PC-3 (cell line): ENCODE measurements around the gene COPS6. TPM values are rescaled to one million over a fixed set of nuclear protein-coding genes. Genes with fewer than 3 reads are reported as not detected.

Experiments
- ATAC-seq: fragments of 200-7000 bp; cut with Tn5 transposase; 2 replicates; pipeline ENCODE4 v1.9.1; 2020; ENCODE audit warnings: mild to moderate bottlenecking, moderate library complexity
- BruUV-seq: library from RNA; stranded (reverse); fragments of 400-500 nt; replicated peaks from 2 replicates; lab custom pipeline; 2021; lab: Mats Ljungman, UMichigan
- CTCF ChIA-PET: fragments of 300-600 bp; sonication (Branson Sonifier 250); formaldehyde crosslinking; loops from one replicate; lab custom pipeline; 2022; ENCODE audit warnings: antibody characterized with exemption; lab: Charles Lee
- POLR2A ChIA-PET: fragments of 300-600 bp; sonication (Branson Sonifier 250); formaldehyde crosslinking; loops from one replicate; lab custom pipeline; 2022; ENCODE audit warnings: antibody characterized with exemption; ENCODE audit not compliant: unreplicated experiment; lab: Charles Lee
- DNase-seq: peaks from one replicate; pipeline ENCODE4 v3.0.0-alpha.2; 2015
- H2AFZ ChIP-seq: fragments of 300-600 bp; sonication (generic); 2 replicates; pipeline ENCODE4 v1.6.0; 2016; ENCODE audit warnings: antibody characterized with exemption, low read length
- H3F3A ChIP-seq: fragments of 300-600 bp; sonication (generic); one replicate; pipeline ENCODE4 v1.6.0; 2017; ENCODE audit warnings: antibody characterized with exemption, low read length, control low read depth, mild to moderate bottlenecking; ENCODE audit not compliant: unreplicated experiment
- H3K27ac ChIP-seq: fragments of 300-600 bp; sonication (generic); 2 replicates; pipeline ENCODE4 v1.5.1; 2016; ENCODE audit warnings: mild to moderate bottlenecking, low read length
- H3K27me3 ChIP-seq: fragments of 300-600 bp; sonication (generic); 2 replicates; pipeline ENCODE4 v1.6.1; 2016; ENCODE audit warnings: low read length, mixed read lengths
- H3K36me3 ChIP-seq: fragments of 300-600 bp; sonication (generic); 2 replicates; pipeline ENCODE4 v1.6.1; 2016; ENCODE audit warnings: low read depth, mixed run types, low read length, mixed read lengths
- H3K4me1 ChIP-seq: fragments of 300-600 bp; sonication (generic); 2 replicates; pipeline ENCODE4 v1.5.1; 2016; ENCODE audit warnings: low read length; ENCODE audit not compliant: insufficient read depth
- H3K4me2 ChIP-seq: fragments of 300-600 bp; sonication (generic); 2 replicates; pipeline ENCODE4 v1.6.0; 2016; ENCODE audit warnings: low read length
- H3K4me3 ChIP-seq: fragments of 300-600 bp; sonication (generic); 2 replicates; pipeline ENCODE4 v1.5.1; 2016; ENCODE audit warnings: mild to moderate bottlenecking, low read length, mixed read lengths
- H3K79me2 ChIP-seq: fragments of 300-600 bp; sonication (generic); 2 replicates; pipeline ENCODE4 v1.6.1; 2017; ENCODE audit warnings: low read length, mixed read lengths
- H3K9ac ChIP-seq: fragments of 300-600 bp; sonication (generic); 2 replicates; pipeline ENCODE4 v1.6.0; 2016; ENCODE audit warnings: mild to moderate bottlenecking, low read length
- H3K9me2 ChIP-seq: fragments of 300-600 bp; sonication (generic); replicated peaks from 2 replicates; pipeline ENCODE4 v1.6.1; 2016; ENCODE audit warnings: mixed run types, low read length, mixed read lengths
- H3K9me3 ChIP-seq: fragments of 300-600 bp; sonication (generic); 2 replicates; pipeline ENCODE4 v1.6.1; 2016; ENCODE audit warnings: low read length, mixed read lengths
- H4K20me1 ChIP-seq: fragments of 300-600 bp; sonication (generic); 2 replicates; pipeline ENCODE4 v1.6.1; 2016; ENCODE audit warnings: low read length, mixed read lengths
- CTCF ChIP-seq: fragments of 300-600 bp; sonication (generic); conservative IDR thresholded peaks from 2 replicates; pipeline ENCODE4 v1.5.1; 2017; ENCODE audit warnings: antibody characterized with exemption, low read depth, mild to moderate bottlenecking, low read length
- EZH2 ChIP-seq: fragments of 300-600 bp; sonication (generic); IDR thresholded peaks from one replicate; pipeline ENCODE4 v1.6.1; 2017; ENCODE audit warnings: antibody characterized with exemption, mild to moderate bottlenecking, low read length; ENCODE audit not compliant: unreplicated experiment
- EZH2phosphoT487 ChIP-seq: fragments of 300-600 bp; sonication (generic); IDR thresholded peaks from 2 replicates; pipeline ENCODE4 v1.6.1; 2018; ENCODE audit warnings: mild to moderate bottlenecking, antibody characterized with exemption, low read length, borderline replicate concordance
- intact Hi-C: fragments of 100-400 bp; cut with micrococcal nuclease; formaldehyde crosslinking; loops from 2 replicates; pipeline ENCODE4 v1.9.0; 2023
- total RNA-seq: library from RNA; depleted of rRNA; stranded (reverse); fragments of >200 nt; gene quantifications from 2 replicates; pipeline ENCODE4 v1.2.3, GENCODE V29; 2014

COPS6 gene
- total RNA-seq, 1 experiment from 2014 or later: 110 TPM

GRCh38 chr7:100064162-100064561 is 24.6 kb upstream of the COPS6 start:
- CTCF ChIA-PET: interaction anchor here (0.7 kb wide), 1 partner anchor 62 kb away, joined by 4 read pairs; no protein-coding TSS in a partner anchor

GRCh38 chr7:100065452-100066186 is 23.1 kb upstream of the COPS6 start:
- CTCF ChIA-PET: no interaction called here
- Histone ChIP-seq H3K79me2 (no peaks in the 10 kb centered on the region), H3F3A (no peaks in the 10 kb centered on the region), H4K20me1 (no peaks in the 10 kb centered on the region), H3K27me3 (no peaks in the 10 kb centered on the region), H3K4me3 (no peak overlapping the region), H3K27ac (no peak overlapping the region), H3K4me2 (no peak overlapping the region), H3K9me3 (no peaks in the 10 kb centered on the region), H3K9ac (no peak overlapping the region), H3K9me2 (no peaks in the 10 kb centered on the region), H2AFZ (no peak overlapping the region), H3K4me1 (no peaks in the 10 kb centered on the region), H3K36me3 (peaks cover 9% of the 10 kb centered on the region)
- POLR2A ChIA-PET: no interaction called here
- ATAC-seq: no peak
- no peak for TF ChIP-seq EZH2
- no peak for TF ChIP-seq CTCF
- TF ChIP-seq EZH2phosphoT487: no peak
- no TSS peak for BruUV-seq
- DNase-seq: no peak
- intact Hi-C loops: no loop called here

More at GRCh38 chr7:100064162-100064561, 24.6 kb upstream of the COPS6 start:
- POLR2A ChIA-PET: no interaction called here
- ATAC-seq (no peak), DNase-seq (no peak)
- Histone ChIP-seq H3K27ac (no peak overlapping the region), H3K27me3 (no peaks in the 10 kb centered on the region), H3K4me3 (no peak overlapping the region), H3K36me3 (no peaks in the 10 kb centered on the region), H3K79me2 (no peaks in the 10 kb centered on the region), H3K9me2 (no peaks in the 10 kb centered on the region), H3K4me2 (no peak overlapping the region), H3K9ac (no peak overlapping the region), H3K9me3 (no peaks in the 10 kb centered on the region), H2AFZ (no peak overlapping the region), H3F3A (no peaks in the 10 kb centered on the region), H4K20me1 (no peaks in the 10 kb centered on the region), H3K4me1 (no peaks in the 10 kb centered on the region)
- intact Hi-C loops: no loop called here
- BruUV-seq: TSS peak; percentile 20
- TF ChIP-seq EZH2 (no peak), EZH2phosphoT487 (no peak)

GRCh38 chr7:100066953-100067352 is 21.8 kb upstream of the COPS6 start:
- intact Hi-C loops: no loop called here
- Histone ChIP-seq H3K27ac (no peak overlapping the region), H3K4me3 (no peak overlapping the region), H3K9me2 (no peaks in the 10 kb centered on the region), H3K36me3 (peaks cover 23% of the 10 kb centered on the region), H3F3A (no peaks in the 10 kb centered on the region), H3K4me1 (no peaks in the 10 kb centered on the region), H3K9me3 (peaks cover 12% of the 10 kb centered on the region), H3K27me3 (no peaks in the 10 kb centered on the region), H3K4me2 (no peak overlapping the region), H3K9ac (no peak overlapping the region), H3K79me2 (no peaks in the 10 kb centered on the region), H2AFZ (no peak overlapping the region), H4K20me1 (no peaks in the 10 kb centered on the region)
- POLR2A ChIA-PET: no interaction called here
- ATAC-seq: peak; percentile 45
- CTCF ChIA-PET: no interaction called here
- no peak for TF ChIP-seq EZH2
- no peak for TF ChIP-seq EZH2phosphoT487
- TF ChIP-seq CTCF: no peak
- TSS peak; percentile 3 for BruUV-seq
- no peak for DNase-seq
